Fibroblast of skin of left quadriceps (primary cell): ENCODE data around the gene PI4KB.
"Not testable (repeated sequence)": the region's sequence is repeated elsewhere in the genome, so short reads cannot be mapped to it uniquely, and the experiment has no call there.

Source experiments
- DNase-seq, 2 experiments: peaks; one replicate each; pipeline ENCODE4 v3.0.0-alpha.2; 2013; ENCODE audit warnings: low read depth in 2 of 2

The PI4KB gene

GRCh38 chr1:151327223-151327902, at the start of gene PI4KB:
TSS of gene PI4KB (minus strand) at chr1:151327416. CDS start at chr1:151316481, 10,935 bp downstream.
- DNase-seq, result peak; percentile 98

- no peak for DNase-seq
Observed at GRCh38 chr1:151373196-151373595, 46.0 kb upstream of the PI4KB start.

- peak; percentile 21 to 35 for DNase-seq
Observed at GRCh38 chr1:151372058-151372934, 45.1 kb upstream of the PI4KB start, which contains the start of gene SELENBP1. TSS of gene SELENBP1 (minus strand) at chr1:151372705. CDS start at chr1:151372641, 64 bp downstream.

GRCh38 chr1:151371370-151372057, 44.3 kb upstream of the PI4KB start:
- no peak for DNase-seq

DNA sequence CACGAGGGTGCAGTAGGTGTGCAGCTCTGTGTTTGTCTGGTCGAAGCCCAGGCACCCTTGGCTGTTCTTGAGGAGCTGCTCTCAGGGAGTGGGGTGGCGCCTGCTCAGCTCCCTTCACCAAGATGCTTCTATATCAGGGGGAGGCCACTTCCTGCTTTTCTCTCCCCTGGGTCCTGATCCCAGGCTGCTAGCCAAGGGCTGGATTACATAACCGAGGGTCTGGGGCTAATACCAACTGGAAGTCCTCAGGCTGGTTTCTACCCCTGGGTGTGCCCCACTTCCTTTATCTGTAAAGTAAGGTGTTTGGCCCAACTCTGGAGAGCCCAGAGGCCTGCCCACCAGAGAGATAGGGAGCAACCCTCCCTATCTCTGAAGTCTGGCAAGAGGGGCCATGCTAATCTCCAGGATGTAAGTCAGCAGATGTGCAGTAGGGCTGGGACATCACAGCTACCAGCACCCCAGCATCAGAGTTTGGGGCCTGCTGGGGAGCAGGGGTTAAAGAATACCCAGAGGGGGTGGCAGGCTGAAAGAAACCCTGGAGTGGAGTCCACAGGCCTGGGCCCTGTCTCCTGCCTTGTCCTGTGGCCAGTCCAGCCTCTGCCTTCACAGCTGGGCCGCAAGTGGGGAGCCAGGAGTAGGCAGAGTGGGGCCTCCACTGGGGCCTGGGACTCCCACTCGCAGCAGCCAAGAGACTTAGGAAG, 43.1 kb upstream of the PI4KB start:
- DNase-seq, result no peak

GRCh38 chr1:151369621-151370048, 42.4 kb upstream of the PI4KB start:
- no peak for DNase-seq

- DNase-seq, result no peak
Observed at GRCh38 chr1:151369302-151369610, 42.0 kb upstream of the PI4KB start.

DNA sequence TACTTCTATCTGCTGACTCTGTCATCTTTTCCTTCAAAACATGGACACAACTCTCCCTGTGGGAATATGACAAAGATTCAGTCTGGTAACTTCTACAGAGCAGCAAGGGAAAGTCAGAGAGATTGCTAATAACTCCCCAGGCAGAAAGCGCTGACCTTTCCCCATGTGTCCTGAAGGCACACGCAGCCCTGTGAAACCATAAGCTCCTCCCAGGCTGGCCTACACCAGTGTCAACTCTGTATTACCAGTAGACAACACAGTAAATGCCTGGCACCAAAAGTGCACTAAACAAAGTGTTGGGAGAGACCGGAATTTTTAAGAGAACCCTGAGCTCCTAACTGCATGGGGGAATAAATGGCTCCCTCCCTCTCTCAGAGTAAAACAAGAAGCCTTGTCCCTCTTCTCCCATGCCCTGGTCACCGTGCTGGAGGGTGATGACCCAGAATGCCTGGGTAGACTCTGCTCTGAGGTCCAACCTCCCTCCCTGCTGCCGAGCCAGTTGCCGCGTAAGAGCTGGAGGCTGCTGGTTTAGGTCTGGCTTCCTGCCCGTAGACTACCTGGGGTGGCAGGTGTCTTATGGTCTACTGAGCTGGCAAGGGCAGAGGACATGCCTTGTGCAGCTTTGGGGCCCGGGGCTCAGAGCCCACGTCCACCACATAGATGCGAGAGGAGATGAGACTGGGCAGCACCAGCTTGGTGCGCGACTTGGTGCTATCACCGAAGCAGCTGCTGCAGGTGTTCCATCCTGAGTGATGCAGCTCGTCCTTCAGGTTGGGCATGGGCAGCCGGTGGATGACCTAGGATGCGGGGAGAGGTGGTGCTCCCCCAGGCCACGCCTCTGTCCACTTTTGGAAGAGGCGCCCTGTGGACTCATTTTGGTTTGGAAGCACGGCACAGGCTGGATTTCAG, 41.4 kb upstream of the PI4KB start:
- no peak for DNase-seq

DNA sequence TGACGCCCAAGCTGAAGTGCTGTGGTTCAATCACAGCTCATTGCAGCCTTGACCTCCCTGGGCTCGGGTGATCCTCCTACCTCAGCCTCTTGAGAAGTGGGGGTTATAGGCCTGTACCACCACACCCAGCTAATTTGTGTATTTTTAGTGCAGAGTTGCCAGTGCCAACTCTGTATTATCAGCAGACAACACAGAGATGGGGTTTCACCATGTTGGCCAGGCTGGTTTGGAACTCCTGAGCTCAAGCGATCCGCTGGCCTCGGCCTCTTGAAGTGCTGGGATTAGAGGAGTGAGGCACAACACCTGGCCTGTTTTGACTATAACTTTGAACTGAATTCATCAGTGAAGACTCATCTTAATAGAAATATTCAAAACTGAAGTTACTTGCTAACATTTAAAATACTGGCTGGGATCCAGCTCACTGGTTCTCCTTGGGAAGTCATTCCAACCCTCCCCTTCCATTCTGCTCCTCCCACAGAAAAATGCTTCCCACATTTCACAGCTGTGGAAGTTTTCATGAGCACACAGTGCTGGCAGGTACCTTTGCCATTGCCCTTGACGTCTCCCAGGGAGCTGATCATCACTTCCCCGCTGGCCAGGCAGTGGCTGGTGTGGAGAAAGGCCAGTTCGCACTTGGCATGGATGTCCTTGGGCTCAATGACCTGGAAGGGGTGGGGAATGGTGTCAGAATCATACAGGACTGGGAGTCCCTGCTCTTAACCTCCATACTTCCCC, 40.6 kb upstream of the PI4KB start:
- DNase-seq, result no peak

- DNase-seq, result no peak
Observed at GRCh38 chr1:151364996-151365395, 37.8 kb upstream of the PI4KB start.

- no peak for DNase-seq
Observed at GRCh38 chr1:151362308-151363155, 35.3 kb upstream of the PI4KB start.

DNA sequence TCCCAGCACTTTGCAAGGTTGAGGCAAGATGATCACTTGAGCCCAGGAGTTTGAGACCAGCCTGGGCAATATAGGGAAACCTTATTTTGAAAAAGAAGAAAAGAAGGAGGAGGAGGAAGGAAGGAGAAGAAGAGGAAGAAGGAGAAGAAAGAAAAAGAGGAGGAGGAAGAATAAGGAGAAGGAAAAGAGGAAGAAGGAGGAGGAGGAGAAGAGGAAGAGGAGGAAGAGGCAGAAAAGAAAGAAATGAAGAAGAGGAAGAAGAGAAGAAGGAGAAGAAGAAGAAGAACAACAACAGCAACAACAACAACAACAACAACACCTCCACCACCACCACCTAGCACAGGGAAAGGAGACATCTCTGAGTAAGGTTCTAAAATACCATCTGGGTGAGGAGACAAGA, 34.7 kb upstream of the PI4KB start:
- no peak for DNase-seq

DNA sequence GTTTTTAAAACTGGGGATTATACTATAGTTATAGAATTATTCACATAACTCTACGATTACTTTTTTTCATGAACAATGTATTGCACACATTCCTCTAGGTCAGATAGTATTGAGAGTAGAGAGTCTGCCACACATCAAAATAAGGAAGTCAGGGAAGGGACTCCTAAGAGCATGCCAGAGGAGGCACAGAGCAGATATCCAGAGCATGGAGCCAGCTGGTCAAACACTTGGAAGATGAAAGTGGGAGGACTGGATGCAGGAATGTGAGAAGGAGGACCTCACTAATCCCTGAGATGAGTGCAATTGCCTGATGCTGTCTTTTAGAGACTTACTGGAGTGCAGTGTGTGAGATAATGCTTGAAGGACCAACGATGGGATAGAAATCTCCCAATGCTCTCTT, 29.5 kb upstream of the PI4KB start:
- DNase-seq, result no peak

- no peak for DNase-seq
Observed at GRCh38 chr1:151352021-151352718, 25.0 kb upstream of the PI4KB start.

DNA sequence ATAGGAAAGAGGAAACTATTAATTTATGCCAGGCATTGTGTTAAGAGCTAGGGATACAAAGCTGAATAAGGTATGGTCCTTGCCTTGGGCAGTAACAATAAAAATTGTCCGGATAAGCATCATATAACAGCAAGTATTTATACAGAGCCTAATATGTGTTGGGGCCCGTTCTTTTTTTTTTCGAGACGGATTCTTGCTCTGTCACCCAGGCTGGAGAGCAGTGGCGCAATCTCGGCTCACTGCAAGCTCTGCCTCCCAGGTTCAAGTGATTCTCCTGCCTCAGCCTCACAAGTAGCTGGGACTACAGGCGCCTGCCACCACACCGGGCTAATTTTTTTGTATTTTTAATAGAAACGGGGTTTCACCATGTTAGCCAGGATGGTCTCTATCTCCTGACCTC, 23.1 kb upstream of the PI4KB start:
- DNase-seq, result not testable (repeated sequence)

GRCh38 chr1:151347523-151348246, 20.5 kb upstream of the PI4KB start:
- DNase-seq, result no peak

GRCh38 chr1:151346769-151347522, 19.7 kb upstream of the PI4KB start, which contains the start of gene RFX5:
TSS of gene RFX5 (minus strand) at chr1:151347252. CDS start at chr1:151346320, 932 bp downstream.
- peak; percentile 91 for DNase-seq
